ENCODE measurements around the gene TMPRSS3.

TMPRSS3 gene

GRCh38 chr21:42330380-42331371, 65.2 kb downstream of the TMPRSS3 start:
- H3K36me3 ChIP-seq (ENCODE audit: control insufficient read depth, insufficient read depth, low read length): no peaks in the 10 kb centered on the region
- no peak overlapping the region for H3K9ac ChIP-seq (ENCODE audit: low read depth, low read length)
- H3K4me1 ChIP-seq (ENCODE audit: control insufficient read depth, insufficient read depth, low read length): peaks cover 13% of the 10 kb centered on the region
- H3K4me3 ChIP-seq (ENCODE audit: low read depth, low read length): no peak overlapping the region; the same call in 1 of the 2 replicates
- 0 out of 2 replicates have a peak, but pooled peaks cover 6% of the 10 kb centered on the region for H3K9me3 ChIP-seq (ENCODE audit: control insufficient read depth, insufficient read depth, low read length)
- H3K27me3 ChIP-seq (ENCODE audit: control insufficient read depth, insufficient read depth, low read length): no peaks in the 10 kb centered on the region
- no peak overlapping the region for H3K27ac ChIP-seq (ENCODE audit: low read depth, low read length)

- no peak overlapping the region for H3K9ac ChIP-seq (ENCODE audit: low read depth, low read length)
- no peak overlapping the region for H3K27ac ChIP-seq (ENCODE audit: low read depth, low read length)
- no peaks in the 10 kb centered on the region for H3K27me3 ChIP-seq (ENCODE audit: control insufficient read depth, insufficient read depth, low read length)
- no peaks in the 10 kb centered on the region for H3K4me1 ChIP-seq (ENCODE audit: control insufficient read depth, insufficient read depth, low read length)
- no peaks in the 10 kb centered on the region for H3K36me3 ChIP-seq (ENCODE audit: control insufficient read depth, insufficient read depth, low read length)
- 0 out of 2 replicates have a peak, but pooled peaks cover 6% of the 10 kb centered on the region for H3K9me3 ChIP-seq (ENCODE audit: control insufficient read depth, insufficient read depth, low read length)
- H3K4me3 ChIP-seq (ENCODE audit: low read depth, low read length): no peak overlapping the region
These were observed 71.0 kb downstream of the TMPRSS3 start for GRCh38 chr21:42324896-42325295.

Data from HUES48 (cell line).